WTC11 (cell line): ENCODE measurements around the gene WDR7. TPM values are rescaled to one million over a fixed set of nuclear protein-coding genes. Genes with fewer than 3 reads are reported as not detected.
A peak's percentile ranks its signal among the peaks of the same experiment; 100 is the strongest.

Experiments
- ATAC-seq: fragments of 200-7000 bp; cut with Tn5 transposase; 2 replicates; pipeline ENCODE4 v1.10.0; 2021; ENCODE audit warnings: mild to moderate bottlenecking, moderate library complexity
- CTCF ChIA-PET: fragments of 300-600 bp; sonication (Branson Sonifier 250); formaldehyde crosslinking; loops from one replicate; lab custom pipeline; 2021; ENCODE audit warnings: antibody characterized with exemption; lab: Charles Lee
- POLR2A ChIA-PET: fragments of 350-600 bp; sonication (Branson Sonifier 250); formaldehyde crosslinking; loops from one replicate; lab custom pipeline; 2021; ENCODE audit warnings: antibody characterized with exemption; lab: Charles Lee
- DNase-seq: peaks from one replicate; pipeline ENCODE4 v3.0.0; 2021; ENCODE audit warnings: low spot score
- H3K27ac Mint-ChIP-seq: 2 replicates; pipeline ENCODE4 v1.8.0; 2021; ENCODE audit warnings: mixed read lengths
- H3K27me3 Mint-ChIP-seq: 2 replicates; pipeline ENCODE4 v1.8.0; 2021; ENCODE audit warnings: low read depth, mild to moderate bottlenecking, moderate library complexity, mixed read lengths
- H3K36me3 Mint-ChIP-seq: 2 replicates; pipeline ENCODE4 v1.8.0; 2021; ENCODE audit warnings: mixed read lengths
- H3K4me1 Mint-ChIP-seq: 2 replicates; pipeline ENCODE4 v1.8.0; 2022; ENCODE audit warnings: mixed read lengths
- H3K4me3 Mint-ChIP-seq: 2 replicates; pipeline ENCODE4 v1.8.0; 2021; ENCODE audit warnings: mild to moderate bottlenecking, moderate library complexity, mixed read lengths
- H3K9me3 Mint-ChIP-seq: 2 replicates; pipeline ENCODE4 v1.8.0; 2021; ENCODE audit warnings: mixed read lengths
- ATF1 ChIP-seq: sonication (generic); formaldehyde crosslinking; IDR thresholded peaks from 2 replicates; pipeline ENCODE4 v1.8.1; 2023; ENCODE audit warnings: mild to moderate bottlenecking, moderate library complexity, missing genetic modification reagents
- ATF3 ChIP-seq: sonication (generic); formaldehyde crosslinking; conservative IDR thresholded peaks from 2 replicates; pipeline ENCODE4 v1.8.1; 2022; ENCODE audit warnings: mild to moderate bottlenecking, missing genetic modification reagents
- CBFB ChIP-seq: sonication (generic); formaldehyde crosslinking; IDR thresholded peaks from 2 replicates; pipeline ENCODE4 v1.8.1; 2022; ENCODE audit warnings: mild to moderate bottlenecking, low read depth, missing genetic modification reagents
- FOXJ3 ChIP-seq: sonication (generic); formaldehyde crosslinking; IDR thresholded peaks from 2 replicates; pipeline ENCODE4 v1.9.0; 2021; ENCODE audit warnings: missing genetic modification reagents, mild to moderate bottlenecking, borderline replicate concordance
- MLX ChIP-seq: sonication (generic); formaldehyde crosslinking; IDR thresholded peaks from 2 replicates; pipeline ENCODE4 v1.8.1; 2023; ENCODE audit warnings: mild to moderate bottlenecking, missing genetic modification reagents, moderate library complexity
- MYBL2 ChIP-seq: sonication (generic); formaldehyde crosslinking; IDR thresholded peaks from 2 replicates; pipeline ENCODE4 v1.8.1; 2023; ENCODE audit warnings: mild to moderate bottlenecking, moderate library complexity, missing genetic modification reagents
- NFATC4 ChIP-seq: fragments of 250-450 bp; sonication (Bioruptor Pico); IDR thresholded peaks from 2 replicates; pipeline ENCODE4 v1.9.0; 2021; ENCODE audit warnings: mild to moderate bottlenecking
- NFE2L1 ChIP-seq: sonication (generic); formaldehyde crosslinking; IDR thresholded peaks from 2 replicates; pipeline ENCODE4 v1.8.1; 2023; ENCODE audit warnings: missing genetic modification reagents
- NR2C2 ChIP-seq: sonication (generic); formaldehyde crosslinking; IDR thresholded peaks from 2 replicates; pipeline ENCODE4 v1.8.0; 2022; ENCODE audit warnings: mild to moderate bottlenecking, missing genetic modification reagents
- PRRX2 ChIP-seq: fragments of 250-450 bp; sonication (Bioruptor Pico); IDR thresholded peaks from 2 replicates; pipeline ENCODE4 v1.8.0; 2021; ENCODE audit warnings: mild to moderate bottlenecking
- RELA ChIP-seq: sonication (generic); formaldehyde crosslinking; IDR thresholded peaks from 2 replicates; pipeline ENCODE4 v1.8.1; 2022; ENCODE audit warnings: missing genetic modification reagents, mild to moderate bottlenecking, borderline replicate concordance
- SOX15 ChIP-seq: fragments of 250-450 bp; sonication (Bioruptor Pico); IDR thresholded peaks from 2 replicates; pipeline ENCODE4 v1.9.0; 2021; ENCODE audit warnings: mild to moderate bottlenecking
- TEAD1 ChIP-seq: sonication (generic); formaldehyde crosslinking; IDR thresholded peaks from 2 replicates; pipeline ENCODE4 v1.8.0; 2022; ENCODE audit warnings: mild to moderate bottlenecking, missing genetic modification reagents
- TEAD4 ChIP-seq: sonication (generic); formaldehyde crosslinking; IDR thresholded peaks from 2 replicates; pipeline ENCODE4 v1.8.0; 2022; ENCODE audit warnings: mild to moderate bottlenecking, missing genetic modification reagents
- ZBTB21 ChIP-seq: sonication (generic); formaldehyde crosslinking; IDR thresholded peaks from 2 replicates; pipeline ENCODE4 v1.8.1; 2023; ENCODE audit warnings: mild to moderate bottlenecking, missing genetic modification reagents, borderline replicate concordance
- ZNF219 ChIP-seq: sonication (generic); formaldehyde crosslinking; IDR thresholded peaks from 2 replicates; pipeline ENCODE4 v1.8.0; 2023; ENCODE audit warnings: missing genetic modification reagents, mild to moderate bottlenecking, borderline replicate concordance
- ZNF263 ChIP-seq: sonication (generic); formaldehyde crosslinking; IDR thresholded peaks from 2 replicates; pipeline ENCODE4 v1.8.1; 2022; ENCODE audit warnings: low read depth, mild to moderate bottlenecking, moderate library complexity, missing genetic modification reagents
- ZNF317 ChIP-seq: sonication (generic); formaldehyde crosslinking; IDR thresholded peaks from 2 replicates; pipeline ENCODE4 v1.8.1; 2023; ENCODE audit warnings: low read depth, mild to moderate bottlenecking, moderate library complexity, missing genetic modification reagents, borderline replicate concordance
- ZNF396 ChIP-seq: fragments of 250-450 bp; sonication (Bioruptor Pico); IDR thresholded peaks from 2 replicates; pipeline ENCODE4 v1.8.0; 2021; ENCODE audit warnings: mild to moderate bottlenecking, moderate library complexity, borderline replicate concordance
- total RNA-seq: library from RNA; stranded (reverse); gene quantifications from 3 replicates; pipeline ENCODE4 v1.2.3, GENCODE V29; 2021
- TF ChIP-seq, protein P1 (sequence below): sonication (generic); formaldehyde crosslinking; IDR thresholded peaks from 2 replicates; pipeline ENCODE4 v1.8.1; 2022; ENCODE audit warnings: low read depth, missing genetic modification reagents, borderline replicate concordance
- TF ChIP-seq, protein P2 (sequence below): sonication (generic); formaldehyde crosslinking; IDR thresholded peaks from 2 replicates; pipeline ENCODE4 v1.8.0; 2022; ENCODE audit warnings: missing genetic modification reagents

Gene WDR7
- total RNA-seq, 1 experiment from 2014 or later, result 12.2 TPM

GRCh38 chr18:56907771-56908170 lies 256.6 kb downstream of the WDR7 start:
- no peak overlapping the region for H3K27ac Mint-ChIP-seq
- TF ChIP-seq ZBTB21 (CRISPR knock-in tag), result no peak
- TF ChIP-seq MLX, result no peak
- no peak for TF ChIP-seq ATF3 (CRISPR knock-in tag)
- TF ChIP-seq, all 79 proteins: peak for 0
- no peaks in the 10 kb centered on the region for H3K36me3 Mint-ChIP-seq
- ATAC-seq (no peak), DNase-seq (no peak)
- POLR2A ChIA-PET, result no interaction called here
- no peaks in the 10 kb centered on the region for H3K27me3 Mint-ChIP-seq
- H3K9me3 Mint-ChIP-seq, result no peaks in the 10 kb centered on the region
- no peaks in the 10 kb centered on the region for H3K4me1 Mint-ChIP-seq
- no peak overlapping the region for H3K4me3 Mint-ChIP-seq
- CTCF ChIA-PET, result no interaction called here

- ChIA-PET POLR2A (no interaction called here), CTCF (interaction anchor here (1.1 kb wide), 1 partner anchor 537 kb away, joined by 3 read pairs; no protein-coding TSS in a partner anchor)
- no peak overlapping the region for H3K27ac Mint-ChIP-seq
- peaks cover 6% of the 10 kb centered on the region for H3K4me1 Mint-ChIP-seq
- TF ChIP-seq ZNF396 (CRISPR knock-in tag), result no peak
- TF ChIP-seq MYBL2, result no peak
- no peak for TF ChIP-seq ATF3 (CRISPR knock-in tag)
- TF ChIP-seq ZNF219, result no peak
- no peak for TF ChIP-seq ATF1 (CRISPR knock-in tag)
- TF ChIP-seq SOX15, result no peak
- TF ChIP-seq ZNF317 (CRISPR knock-in tag), result no peak
- TF ChIP-seq TEAD4 (CRISPR knock-in tag), result no peak
- TF ChIP-seq TEAD1 (CRISPR knock-in tag), result no peak
- no peak for TF ChIP-seq ZBTB21 (CRISPR knock-in tag)
- no peak for TF ChIP-seq PRRX2
- DNase-seq, result no peak
- H3K27me3 Mint-ChIP-seq, result no peaks in the 10 kb centered on the region
- no peaks in the 10 kb centered on the region for H3K9me3 Mint-ChIP-seq
- H3K4me3 Mint-ChIP-seq, result no peak overlapping the region
- no peak for ATAC-seq
- H3K36me3 Mint-ChIP-seq, result no peaks in the 10 kb centered on the region
These were observed 259.1 kb downstream of the WDR7 start for GRCh38 chr18:56910237-56910636.

DNA sequence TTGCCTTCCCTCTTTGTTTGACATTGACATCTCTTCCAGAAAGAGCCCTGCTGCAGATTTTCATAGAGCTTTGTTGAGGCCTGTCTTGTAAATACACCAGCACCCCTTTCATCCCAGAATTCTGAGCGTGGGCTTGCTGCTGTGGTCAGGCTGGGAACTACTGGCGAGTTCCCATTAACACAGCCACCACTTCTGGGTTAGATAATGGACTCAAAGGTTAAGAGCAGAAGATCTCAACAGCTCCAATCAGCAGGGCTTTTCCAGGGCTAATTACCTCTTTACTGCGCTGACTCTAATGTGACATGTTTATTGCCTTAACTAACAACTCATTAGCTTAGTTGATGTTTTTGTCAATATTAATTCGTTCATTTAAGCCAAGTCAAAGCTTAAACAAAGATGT lies 259.8 kb downstream of the WDR7 start:
- Mint-ChIP-seq H3K27ac (no peak overlapping the region), H3K9me3 (no peaks in the 10 kb centered on the region), H3K36me3 (no peaks in the 10 kb centered on the region), H3K27me3 (no peaks in the 10 kb centered on the region), H3K4me1 (peaks cover 6% of the 10 kb centered on the region), H3K4me3 (no peak overlapping the region)
- ATAC-seq (peak; percentile 43; the same call in 1 of the 2 replicates), DNase-seq (no peak)
- no peak for TF ChIP-seq ZNF263
- TF ChIP-seq CBFB (CRISPR knock-in tag), result no peak
- TF ChIP-seq, protein P1, sequence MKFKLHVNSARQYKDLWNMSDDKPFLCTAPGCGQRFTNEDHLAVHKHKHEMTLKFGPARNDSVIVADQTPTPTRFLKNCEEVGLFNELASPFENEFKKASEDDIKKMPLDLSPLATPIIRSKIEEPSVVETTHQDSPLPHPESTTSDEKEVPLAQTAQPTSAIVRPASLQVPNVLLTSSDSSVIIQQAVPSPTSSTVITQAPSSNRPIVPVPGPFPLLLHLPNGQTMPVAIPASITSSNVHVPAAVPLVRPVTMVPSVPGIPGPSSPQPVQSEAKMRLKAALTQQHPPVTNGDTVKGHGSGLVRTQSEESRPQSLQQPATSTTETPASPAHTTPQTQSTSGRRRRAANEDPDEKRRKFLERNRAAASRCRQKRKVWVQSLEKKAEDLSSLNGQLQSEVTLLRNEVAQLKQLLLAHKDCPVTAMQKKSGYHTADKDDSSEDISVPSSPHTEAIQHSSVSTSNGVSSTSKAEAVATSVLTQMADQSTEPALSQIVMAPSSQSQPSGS (CRISPR knock-in tag), result no peak
- no peak for TF ChIP-seq NFE2L1 (CRISPR knock-in tag)
- TF ChIP-seq ZNF396 (CRISPR knock-in tag), result no peak
- TF ChIP-seq, protein P2, sequence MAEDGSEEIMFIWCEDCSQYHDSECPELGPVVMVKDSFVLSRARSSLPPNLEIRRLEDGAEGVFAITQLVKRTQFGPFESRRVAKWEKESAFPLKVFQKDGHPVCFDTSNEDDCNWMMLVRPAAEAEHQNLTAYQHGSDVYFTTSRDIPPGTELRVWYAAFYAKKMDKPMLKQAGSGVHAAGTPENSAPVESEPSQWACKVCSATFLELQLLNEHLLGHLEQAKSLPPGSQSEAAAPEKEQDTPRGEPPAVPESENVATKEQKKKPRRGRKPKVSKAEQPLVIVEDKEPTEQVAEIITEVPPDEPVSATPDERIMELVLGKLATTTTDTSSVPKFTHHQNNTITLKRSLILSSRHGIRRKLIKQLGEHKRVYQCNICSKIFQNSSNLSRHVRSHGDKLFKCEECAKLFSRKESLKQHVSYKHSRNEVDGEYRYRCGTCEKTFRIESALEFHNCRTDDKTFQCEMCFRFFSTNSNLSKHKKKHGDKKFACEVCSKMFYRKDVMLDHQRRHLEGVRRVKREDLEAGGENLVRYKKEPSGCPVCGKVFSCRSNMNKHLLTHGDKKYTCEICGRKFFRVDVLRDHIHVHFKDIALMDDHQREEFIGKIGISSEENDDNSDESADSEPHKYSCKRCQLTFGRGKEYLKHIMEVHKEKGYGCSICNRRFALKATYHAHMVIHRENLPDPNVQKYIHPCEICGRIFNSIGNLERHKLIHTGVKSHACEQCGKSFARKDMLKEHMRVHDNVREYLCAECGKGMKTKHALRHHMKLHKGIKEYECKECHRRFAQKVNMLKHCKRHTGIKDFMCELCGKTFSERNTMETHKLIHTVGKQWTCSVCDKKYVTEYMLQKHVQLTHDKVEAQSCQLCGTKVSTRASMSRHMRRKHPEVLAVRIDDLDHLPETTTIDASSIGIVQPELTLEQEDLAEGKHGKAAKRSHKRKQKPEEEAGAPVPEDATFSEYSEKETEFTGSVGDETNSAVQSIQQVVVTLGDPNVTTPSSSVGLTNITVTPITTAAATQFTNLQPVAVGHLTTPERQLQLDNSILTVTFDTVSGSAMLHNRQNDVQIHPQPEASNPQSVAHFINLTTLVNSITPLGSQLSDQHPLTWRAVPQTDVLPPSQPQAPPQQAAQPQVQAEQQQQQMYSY (CRISPR knock-in tag), result no peak
- TF ChIP-seq NFATC4, result no peak
- TF ChIP-seq TEAD1 (CRISPR knock-in tag), result no peak
- no peak for TF ChIP-seq ZNF317 (CRISPR knock-in tag)
- TF ChIP-seq FOXJ3, result no peak
- no peak for TF ChIP-seq NR2C2 (CRISPR knock-in tag)
- no peak for TF ChIP-seq RELA (CRISPR knock-in tag)
- CTCF ChIA-PET, result interaction anchor here (1.1 kb wide), 1 partner anchor 536 kb away, joined by 3 read pairs; no protein-coding TSS in a partner anchor
- POLR2A ChIA-PET, result no interaction called here
